BLaER1 (cell line): ENCODE results near the gene EMP1.
A peak's percentile ranks its signal among the peaks of the same experiment; 100 is the strongest.

Source experiments
- H3K27ac ChIP-seq: shearing (Covaris generic); formaldehyde crosslinking; 2 replicates; pipeline ENCODE4 v1.8.1; 2022
- H3K27me3 ChIP-seq: shearing (Covaris generic); formaldehyde crosslinking; 2 replicates; pipeline ENCODE4 v1.8.1; 2022
- H3K36me3 ChIP-seq: shearing (Covaris generic); formaldehyde crosslinking; 2 replicates; pipeline ENCODE4 v1.8.1; 2022
- H3K4me1 ChIP-seq: shearing (Covaris generic); formaldehyde crosslinking; 2 replicates; pipeline ENCODE4 v1.8.1; 2022
- H3K4me2 ChIP-seq: shearing (Covaris generic); formaldehyde crosslinking; 2 replicates; pipeline ENCODE4 v1.8.1; 2022
- H3K4me3 ChIP-seq: shearing (Covaris generic); formaldehyde crosslinking; 2 replicates; pipeline ENCODE4 v1.8.1; 2022
- H3K9ac ChIP-seq: shearing (Covaris generic); formaldehyde crosslinking; 2 replicates; pipeline ENCODE4 v1.8.1; 2022
- H3K9me3 ChIP-seq: shearing (Covaris generic); formaldehyde crosslinking; 2 replicates; pipeline ENCODE4 v1.8.1; 2022
- H4K20me1 ChIP-seq: shearing (Covaris generic); formaldehyde crosslinking; 2 replicates; pipeline ENCODE4 v1.8.1; 2022
- Cebpa-rat ChIP-seq: shearing (Covaris generic); IDR thresholded peaks from 2 replicates; pipeline ENCODE4 v1.8.1; 2022

Gene EMP1, protein sequence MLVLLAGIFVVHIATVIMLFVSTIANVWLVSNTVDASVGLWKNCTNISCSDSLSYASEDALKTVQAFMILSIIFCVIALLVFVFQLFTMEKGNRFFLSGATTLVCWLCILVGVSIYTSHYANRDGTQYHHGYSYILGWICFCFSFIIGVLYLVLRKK

DNA sequence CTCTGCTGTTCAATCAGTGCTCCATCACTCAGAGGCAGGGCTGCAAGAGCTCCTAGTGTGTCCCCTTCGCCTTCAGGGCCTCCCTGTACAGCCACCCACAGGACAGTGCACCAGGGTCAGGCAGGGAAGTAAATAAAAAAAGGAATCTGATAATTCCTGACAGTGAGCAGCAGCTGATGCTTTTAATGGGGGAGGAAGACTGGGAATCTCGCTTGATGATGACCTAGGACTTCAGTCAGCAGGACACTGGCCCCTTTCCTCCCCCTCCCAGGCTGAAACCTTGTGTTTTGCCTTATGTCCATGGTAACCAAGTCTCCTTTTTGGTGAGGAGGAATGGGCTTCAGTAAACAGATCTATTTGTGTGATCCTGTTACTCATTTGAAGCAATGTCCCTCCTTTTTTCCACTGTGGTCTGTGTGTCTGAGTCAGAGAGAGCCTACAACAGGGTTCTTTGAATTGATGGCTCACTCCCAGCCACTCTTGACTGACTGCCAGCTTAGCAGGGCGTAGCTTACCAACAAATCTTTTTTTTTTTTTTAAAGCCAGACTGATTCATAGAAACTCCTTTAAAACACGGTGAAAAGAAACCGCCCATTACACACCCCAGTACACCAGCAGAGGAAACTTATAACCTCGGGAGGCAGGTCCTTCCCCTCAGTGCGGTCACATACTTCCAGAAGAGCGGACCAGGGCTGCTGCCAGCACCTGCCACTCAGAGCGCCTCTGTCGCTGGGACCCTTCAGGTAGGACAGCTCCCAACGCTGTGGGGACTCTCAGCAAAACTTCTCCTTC lies at the start of gene EMP1:
TSS of gene EMP1 (plus strand) at position 597 of the 792 bp plus-strand sequence. CDS start 14,785 bp downstream, outside the sequence.
- H3K4me3 ChIP-seq = no peak within 1 kb of the TSS
- TF ChIP-seq Cebpa-rat = no peak
- H3K9me3 ChIP-seq = no peaks in the 10 kb centered on the region
- H4K20me1 ChIP-seq = no peaks in the 10 kb centered on the region
- no peaks in the 10 kb centered on the region for H3K27me3 ChIP-seq
- no peak within 1 kb of the TSS for H3K27ac ChIP-seq
- H3K4me1 ChIP-seq = peaks cover 77% of the 10 kb centered on the region
- peak within 1 kb of the TSS; percentile 20; the same call in 1 of the 2 replicates for H3K9ac ChIP-seq
- no peaks in the 10 kb centered on the region for H3K36me3 ChIP-seq
- peak within 1 kb of the TSS; percentile 92 for H3K4me2 ChIP-seq

DNA sequence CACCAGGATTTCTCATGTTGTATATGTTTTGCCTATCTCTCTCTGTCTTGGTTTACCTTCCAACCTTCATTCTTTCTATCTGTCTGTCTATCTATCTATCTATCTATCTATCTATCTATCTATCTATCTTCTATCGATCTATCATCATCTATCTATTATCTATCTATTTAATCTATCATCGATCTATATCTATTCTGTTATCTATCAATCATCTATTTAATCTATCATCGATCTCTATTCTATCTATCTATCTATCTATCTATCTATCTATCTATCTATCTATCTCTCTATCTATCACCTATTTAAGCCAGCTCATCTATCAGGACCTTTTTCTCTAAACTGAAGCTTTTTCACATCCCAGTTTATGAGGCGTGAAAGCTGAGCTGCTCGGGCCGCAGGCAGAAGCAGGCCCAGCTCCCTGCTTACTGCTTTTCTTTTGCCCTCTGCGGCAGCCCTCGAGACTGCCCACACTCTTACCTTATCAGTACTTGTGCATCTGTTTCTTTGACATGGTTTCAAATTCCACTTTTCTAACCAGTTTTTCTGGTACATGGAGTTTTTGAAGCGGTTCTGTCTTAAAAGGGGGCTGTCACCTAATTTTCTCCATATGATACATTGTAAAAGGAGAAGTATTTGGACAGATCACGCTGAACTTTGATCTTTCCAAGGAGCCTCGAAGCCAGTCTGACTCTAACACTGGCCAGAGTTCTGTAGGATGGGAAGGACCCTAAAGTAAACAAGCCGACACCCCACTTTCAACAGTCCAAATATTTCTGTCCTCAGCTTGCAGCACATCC lies 48.6 kb upstream of the EMP1 start:
- Histone ChIP-seq H3K4me1 (peaks cover 17% of the 10 kb centered on the region), H4K20me1 (no peaks in the 10 kb centered on the region), H3K36me3 (no peaks in the 10 kb centered on the region), H3K27me3 (no peaks in the 10 kb centered on the region), H3K27ac (no peak overlapping the region), H3K9me3 (no peaks in the 10 kb centered on the region), H3K9ac (no peak overlapping the region), H3K4me3 (no peak overlapping the region), H3K4me2 (no peak overlapping the region)
- TF ChIP-seq Cebpa-rat = no peak

DNA sequence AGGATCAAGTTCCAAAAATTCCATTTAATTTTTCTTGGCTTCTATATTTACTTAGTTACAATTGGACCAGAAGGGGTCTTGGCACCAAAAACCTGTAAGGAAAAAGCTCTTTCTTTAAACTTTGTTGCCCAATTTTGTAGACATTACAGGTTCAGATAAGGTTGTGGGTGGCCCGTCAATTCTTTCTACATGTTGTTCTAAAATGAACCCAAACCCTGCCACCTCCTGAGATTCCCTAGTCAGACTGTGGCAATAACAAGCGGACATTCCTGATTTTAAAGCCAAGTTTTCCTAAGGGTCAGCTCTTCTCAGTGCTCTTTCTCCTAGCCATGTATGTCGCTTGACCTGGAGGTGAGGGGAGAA lies 48.1 kb upstream of the EMP1 start:
- no peak overlapping the region for H3K9ac ChIP-seq
- H3K4me3 ChIP-seq = no peak overlapping the region
- TF ChIP-seq Cebpa-rat = no peak
- H3K4me2 ChIP-seq = no peak overlapping the region
- no peaks in the 10 kb centered on the region for H3K9me3 ChIP-seq
- no peak overlapping the region for H3K27ac ChIP-seq
- H4K20me1 ChIP-seq = no peaks in the 10 kb centered on the region
- no peaks in the 10 kb centered on the region for H3K36me3 ChIP-seq
- no peaks in the 10 kb centered on the region for H3K27me3 ChIP-seq
- peaks cover 17% of the 10 kb centered on the region for H3K4me1 ChIP-seq

DNA sequence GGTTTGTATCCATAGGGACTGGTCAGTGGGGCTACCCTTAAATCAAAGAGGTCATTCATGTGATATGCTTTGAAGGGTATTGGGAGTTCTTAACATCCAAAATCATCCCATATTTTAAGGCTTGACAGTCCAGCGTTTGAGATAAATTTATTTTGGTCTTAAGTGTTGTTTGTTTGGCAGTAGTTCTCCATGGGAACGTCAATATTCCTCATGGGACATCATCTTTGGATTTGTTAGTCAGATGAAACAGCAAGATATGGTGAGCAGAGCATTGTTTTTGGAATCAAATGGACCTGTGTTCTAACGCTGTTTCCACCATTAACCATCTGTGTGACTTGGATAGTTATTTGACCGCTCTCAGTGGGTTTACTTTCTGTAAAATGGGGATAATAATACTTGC lies 47.1 kb upstream of the EMP1 start:
- no peak overlapping the region for H3K9ac ChIP-seq
- H4K20me1 ChIP-seq = no peaks in the 10 kb centered on the region
- no peak overlapping the region for H3K27ac ChIP-seq
- H3K27me3 ChIP-seq = no peaks in the 10 kb centered on the region
- H3K36me3 ChIP-seq = no peaks in the 10 kb centered on the region
- H3K4me3 ChIP-seq = no peak overlapping the region
- no peak overlapping the region for H3K4me2 ChIP-seq
- no peaks in the 10 kb centered on the region for H3K9me3 ChIP-seq
- TF ChIP-seq Cebpa-rat = no peak
- peaks cover 9% of the 10 kb centered on the region for H3K4me1 ChIP-seq

DNA sequence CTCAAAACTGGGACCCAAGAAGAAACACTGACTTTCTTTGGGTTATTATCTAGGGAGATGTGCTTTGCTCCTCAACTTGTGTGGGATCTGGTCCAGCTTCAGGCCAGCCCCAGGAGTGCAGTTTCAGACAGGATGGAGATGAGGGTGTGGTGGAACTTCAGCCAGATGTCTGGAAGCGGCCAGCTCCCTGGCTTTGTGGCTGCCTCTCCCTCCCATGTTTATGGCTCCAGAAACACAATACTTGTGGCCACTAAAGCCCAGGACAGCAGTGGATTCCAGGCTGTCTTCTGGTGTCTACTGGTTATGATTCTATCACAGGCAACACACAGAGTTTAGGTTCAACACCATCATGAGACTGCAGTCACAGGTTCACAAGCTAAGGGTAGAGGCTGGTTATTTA lies 44.2 kb upstream of the EMP1 start:
- Histone ChIP-seq H3K4me1 (0 out of 2 replicates have a peak, but pooled peaks cover 5% of the 10 kb centered on the region), H3K36me3 (no peaks in the 10 kb centered on the region), H3K9ac (no peak overlapping the region), H3K27ac (no peak overlapping the region), H4K20me1 (no peaks in the 10 kb centered on the region), H3K27me3 (no peaks in the 10 kb centered on the region), H3K9me3 (no peaks in the 10 kb centered on the region), H3K4me3 (no peak overlapping the region), H3K4me2 (no peak overlapping the region)
- TF ChIP-seq Cebpa-rat = no peak

DNA sequence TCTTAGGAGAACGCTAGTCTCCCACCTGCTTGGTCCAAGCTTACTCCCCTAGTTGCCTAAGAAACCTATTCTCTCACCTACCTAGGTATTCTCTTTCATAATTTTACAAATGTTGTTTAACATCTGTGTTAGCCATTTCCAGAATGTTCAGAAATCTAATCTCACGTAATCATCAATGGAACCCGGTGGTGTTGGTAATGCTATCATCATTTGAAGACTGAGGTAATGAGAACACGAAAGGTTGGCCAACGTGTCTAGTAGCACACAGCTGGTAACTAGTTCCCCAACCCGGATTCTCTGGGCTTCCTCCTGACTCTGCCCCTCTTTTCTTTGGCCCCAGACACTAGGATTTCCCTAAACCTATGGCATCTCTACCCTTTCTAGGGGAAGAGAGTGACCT lies 43.8 kb upstream of the EMP1 start:
- H3K36me3 ChIP-seq = no peaks in the 10 kb centered on the region
- no peak for TF ChIP-seq Cebpa-rat
- no peak overlapping the region for H3K4me2 ChIP-seq
- H4K20me1 ChIP-seq = no peaks in the 10 kb centered on the region
- H3K9ac ChIP-seq = no peak overlapping the region
- no peak overlapping the region for H3K27ac ChIP-seq
- H3K4me1 ChIP-seq = 0 out of 2 replicates have a peak, but pooled peaks cover 5% of the 10 kb centered on the region
- H3K27me3 ChIP-seq = no peaks in the 10 kb centered on the region
- no peak overlapping the region for H3K4me3 ChIP-seq
- H3K9me3 ChIP-seq = no peaks in the 10 kb centered on the region

DNA sequence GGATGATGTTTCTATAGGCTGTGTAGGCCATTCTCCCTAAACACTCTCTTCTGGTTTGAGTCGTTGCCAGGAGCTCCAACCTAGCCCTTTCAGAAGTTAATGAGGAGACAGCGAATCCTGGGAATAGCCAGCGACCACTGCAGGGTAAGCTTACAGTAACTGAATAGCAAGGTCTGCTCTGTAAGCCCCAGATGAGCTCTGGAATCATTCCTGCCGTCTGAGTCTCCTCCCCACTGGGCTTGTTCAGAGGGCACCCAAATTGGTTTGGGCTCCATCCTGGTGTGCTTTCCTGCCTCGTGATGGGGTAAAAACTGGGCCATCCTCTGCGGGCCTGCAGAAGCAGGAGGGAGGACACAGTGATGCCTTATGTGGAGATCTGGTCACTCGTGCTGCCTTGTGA lies 43.3 kb upstream of the EMP1 start:
- no peak overlapping the region for H3K4me2 ChIP-seq
- 0 out of 2 replicates have a peak, but pooled peaks cover 5% of the 10 kb centered on the region for H3K4me1 ChIP-seq
- no peak overlapping the region for H3K4me3 ChIP-seq
- TF ChIP-seq Cebpa-rat = no peak
- H3K9ac ChIP-seq = no peak overlapping the region
- H3K27me3 ChIP-seq = no peaks in the 10 kb centered on the region
- no peaks in the 10 kb centered on the region for H3K36me3 ChIP-seq
- H4K20me1 ChIP-seq = no peaks in the 10 kb centered on the region
- H3K9me3 ChIP-seq = no peaks in the 10 kb centered on the region
- H3K27ac ChIP-seq = no peak overlapping the region

DNA sequence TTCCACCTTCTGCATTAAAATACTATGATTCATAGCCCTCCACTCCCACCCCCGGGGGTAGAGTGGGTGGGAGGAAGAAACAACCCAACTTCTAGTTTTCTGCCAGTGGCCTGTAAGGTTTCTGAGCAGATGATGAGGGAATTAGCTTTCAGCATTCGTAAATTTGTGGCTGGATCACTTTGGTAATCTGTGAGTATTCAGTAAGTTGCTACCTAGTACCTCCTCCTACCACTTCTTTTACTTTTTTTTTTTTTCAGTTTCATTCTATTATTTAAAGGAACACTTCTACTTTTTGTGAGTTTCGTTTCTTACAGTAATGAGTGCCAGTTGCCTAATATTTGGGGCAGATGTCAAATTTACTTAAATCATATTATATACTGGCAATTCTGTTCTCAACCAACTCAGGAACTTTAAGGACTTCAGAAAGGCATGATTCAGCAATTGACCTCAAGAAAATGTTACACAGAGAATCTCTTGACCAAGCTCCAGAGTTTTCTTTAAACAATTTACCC lies 42.4 kb upstream of the EMP1 start:
- Histone ChIP-seq H3K4me1 (0 out of 2 replicates have a peak, but pooled peaks cover 5% of the 10 kb centered on the region), H3K27ac (no peak overlapping the region), H3K9me3 (no peaks in the 10 kb centered on the region), H4K20me1 (no peaks in the 10 kb centered on the region), H3K9ac (no peak overlapping the region), H3K4me2 (no peak overlapping the region), H3K4me3 (no peak overlapping the region), H3K36me3 (no peaks in the 10 kb centered on the region), H3K27me3 (no peaks in the 10 kb centered on the region)
- TF ChIP-seq Cebpa-rat = no peak

DNA sequence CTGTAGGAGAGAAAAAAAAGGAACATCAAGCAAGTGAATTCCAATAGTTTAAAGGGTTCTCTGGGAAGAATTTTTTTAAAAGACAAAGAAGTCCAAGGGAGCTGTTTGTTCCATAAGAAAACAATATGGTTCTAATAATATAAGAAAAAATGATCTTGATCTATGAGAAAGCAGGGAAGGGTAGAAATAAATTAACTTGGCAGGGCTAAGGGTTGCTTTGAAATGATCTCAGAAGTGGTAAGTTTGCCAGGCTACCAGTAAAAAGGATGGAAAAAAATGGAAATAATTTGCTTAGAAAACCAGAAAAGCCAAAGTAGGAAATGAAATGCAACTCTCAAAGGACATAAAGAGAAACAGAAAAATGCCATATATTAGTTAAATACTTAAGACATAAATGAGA lies 41.7 kb upstream of the EMP1 start:
- TF ChIP-seq Cebpa-rat = no peak
- Histone ChIP-seq H4K20me1 (no peaks in the 10 kb centered on the region), H3K27ac (no peak overlapping the region), H3K4me3 (no peak overlapping the region), H3K36me3 (no peaks in the 10 kb centered on the region), H3K27me3 (no peaks in the 10 kb centered on the region), H3K4me1 (0 out of 2 replicates have a peak, but pooled peaks cover 5% of the 10 kb centered on the region), H3K9me3 (no peaks in the 10 kb centered on the region), H3K9ac (no peak overlapping the region), H3K4me2 (0 out of 2 replicates have a peak overlapping the region, but pooled peaks have one; percentile 10)
